A549 (cell line): Measurements from ENCODE around the gene S100A13. TPM values are rescaled to one million over a fixed set of nuclear protein-coding genes. Genes with fewer than 3 reads are reported as not detected.
A peak's percentile ranks its signal among the peaks of the same experiment; 100 is the strongest.

Experiments
- ATAC-seq, 2 experiments: fragments of 200-7000 bp in 1 of 2; fragments of >200 bp in 1 of 2; cut with Nextera tagmentation in 1 of 2; cut with Tn5 transposase in 1 of 2; 3 replicates each; pipeline versions ENCODE4 v1.8.0 to v1.9.1; 2018 to 2020; ENCODE audit warnings: mild to moderate bottlenecking in 1 of 2, moderate library complexity in 1 of 2
- CTCF ChIA-PET: fragments of 300-600 bp; sonication (Branson Sonifier 250); formaldehyde crosslinking; extraction: SDS; loops from one replicate; lab custom pipeline; 2021; ENCODE audit warnings: antibody characterized with exemption, inconsistent platforms; lab: Yijun Ruan, JAX
- POLR2A ChIA-PET: fragments of 350-600 bp; formaldehyde crosslinking; extraction: SDS; loops from one replicate; lab custom pipeline; 2021; ENCODE audit warnings: antibody characterized with exemption, inconsistent platforms; lab: Yijun Ruan, JAX
- DNase-seq, 2 experiments: peaks; one replicate each; pipeline versions ENCODE4 v3.0.0 to v3.0.0-alpha.2; 2011 to 2016; ENCODE audit warnings: low read depth in 1 of 2, low spot score in 1 of 2
- FAIRE-seq: peaks from 2 replicates; lab custom pipeline; 2011; peaks lifted over from hg19 to GRCh38; lab: Jason Lieb, UNC
- H3K27ac ChIP-seq, 2 experiments: fragments of >200 bp; sonication (Bioruptor Twin); formaldehyde crosslinking; 3 replicates each; pipeline ENCODE4 v1.5.1; 2016 to 2017
- H3K4me1 ChIP-seq: fragments of >200 bp; sonication (Bioruptor Twin); formaldehyde crosslinking; 3 replicates; pipeline ENCODE4 v1.6.1; 2016
- H3K4me2 ChIP-seq: fragments of >200 bp; sonication (Bioruptor Twin); formaldehyde crosslinking; 3 replicates; pipeline ENCODE4 v1.6.1; 2016
- H3K4me3 ChIP-seq: fragments of >200 bp; sonication (Bioruptor Twin); formaldehyde crosslinking; 3 replicates; pipeline ENCODE4 v1.5.1; 2016
- H3K9me3 ChIP-seq: fragments of >200 bp; sonication (Bioruptor Twin); formaldehyde crosslinking; 3 replicates; pipeline ENCODE4 v1.6.1; 2016
- BCL3 ChIP-seq: fragments of >200 bp; sonication (Bioruptor Twin); formaldehyde crosslinking; IDR thresholded peaks from 3 replicates; pipeline ENCODE4 v1.6.1; 2016
- CEBPB ChIP-seq, 2 experiments: fragments of >200 bp in 1 of 2; sonication (Bioruptor Twin) in 1 of 2; formaldehyde crosslinking in 1 of 2; IDR thresholded peaks; 2 replicates each; pipeline ENCODE4 v1.6.1; 2012 to 2016
- CHD2 ChIP-seq: fragments of 150-350 bp; IDR thresholded peaks from 2 replicates; pipeline ENCODE4 v1.6.1; 2014; ENCODE audit warnings: low read length; ENCODE audit not compliant: partially characterized antibody
- CTCF ChIP-seq: fragments of >200 bp; sonication (Bioruptor Twin); formaldehyde crosslinking; IDR thresholded peaks from 3 replicates; pipeline ENCODE4 v1.5.1; 2016
- E2F6 ChIP-seq: IDR thresholded peaks from 2 replicates; pipeline ENCODE4 v1.6.1; 2012; ENCODE audit warnings: low read depth, borderline replicate concordance
- EHF ChIP-seq: fragments of 250-450 bp; sonication (Bioruptor Pico); IDR thresholded peaks from 2 replicates; pipeline ENCODE4 v1.5.0; 2020; ENCODE audit warnings: mild to moderate bottlenecking
- ESRRA ChIP-seq: fragments of 150-350 bp; IDR thresholded peaks from 2 replicates; pipeline ENCODE4 v1.6.1; 2014; ENCODE audit warnings: mild to moderate bottlenecking, low read length, borderline replicate concordance
- JUN ChIP-seq, 2 experiments: fragments of >200 bp; sonication (Bioruptor Twin); formaldehyde crosslinking; IDR thresholded peaks; 2 replicates in 1 of 2; 3 replicates in 1 of 2; pipeline ENCODE4 v1.6.1; 2016 to 2017
- JUNB ChIP-seq: fragments of >200 bp; sonication (Bioruptor Twin); formaldehyde crosslinking; IDR thresholded peaks from 2 replicates; pipeline ENCODE4 v1.6.1; 2016
- KDM1A ChIP-seq: fragments of 200-600 bp; sonication (generic); IDR thresholded peaks from 2 replicates; pipeline ENCODE4 v1.6.1; 2016; ENCODE audit warnings: low read depth, mild to moderate bottlenecking
- MAFK ChIP-seq: fragments of 450-650 bp; IDR thresholded peaks from 2 replicates; pipeline ENCODE4 v1.6.1; 2014; ENCODE audit not compliant: partially characterized antibody
- MAX ChIP-seq: IDR thresholded peaks from 2 replicates; pipeline ENCODE4 v1.6.1; 2012
- NR3C1 ChIP-seq: fragments of >200 bp; sonication (Bioruptor Twin); formaldehyde crosslinking; IDR thresholded peaks from 3 replicates; pipeline ENCODE4 v1.6.1; 2017
- POLR2A ChIP-seq: IDR thresholded peaks from 2 replicates; pipeline ENCODE4 v1.6.1; 2012; ENCODE audit warnings: mild to moderate bottlenecking, low read length
- REST ChIP-seq: fragments of 200-600 bp; sonication (generic); IDR thresholded peaks from 2 replicates; pipeline ENCODE4 v1.6.1; 2016; ENCODE audit warnings: antibody characterized with exemption, mild to moderate bottlenecking, moderate library complexity
- WGBS: methylation state at CpG from one replicate; pipeline ENCODE4 v1.1.6; 2017; ENCODE audit errors: missing lambda C conversion rate; 5-methylcytosine and 5-hydroxymethylcytosine counted together
- polyA plus RNA-seq, 4 experiments: library from polyadenylated mRNA; depleted of rRNA in 3 of 4; stranded (reverse); fragments of >200 nt; fragmentation: RNase III in 1 of 4; extraction: RNeasy Plus Mini Kit Qiagen cat#74134 plus additional on column Dnase treatment in 1 of 4; gene quantifications; 2 replicates in 3 of 4; 3 replicates in 1 of 4; pipeline ENCODE4 v1.2.3, GENCODE V29; 2011 to 2017

The S100A13 gene
- polyA plus RNA-seq, 2 of the 4 experiments (the other 2 are of a cell fraction) = 113 to 129 TPM

GRCh38 chr1:153612755-153613331 is 14.5 kb downstream of the S100A13 start, which contains the start of gene S100A16 (continued):
- TF ChIP-seq EHF = no peak
- no peak for TF ChIP-seq MAFK
- 0 out of 3 replicates have a peak, but pooled peaks have one; percentile 48 for TF ChIP-seq BCL3
- TF ChIP-seq MAX = peak; percentile 32; the same call in 1 of the 2 replicates
- TF ChIP-seq E2F6 = no peak

- peak in 1 of 2 experiments; percentile 4; a peak in 3 of 6 replicates for ATAC-seq
- H3K27ac ChIP-seq = peak overlapping the region; percentile 91 to 96
- ChIA-PET POLR2A (interaction anchor here (0.6 to 4.7 kb wide), 9 partner anchors 12 to 378 kb away, joined by 3 to 49 read pairs (median 4); partner anchors contain the start of genes CHTOP, S100A13 and S100A6), CTCF (interaction anchor here (0.8 to 8.5 kb wide), 13 partner anchors 9 to 260 kb away, joined by 3 to 118 read pairs (median 6); partner anchors contain the start of genes CHTOP, S100A1 and S100A13)
- H3K9me3 ChIP-seq = no peaks in the 10 kb centered on the region
- H3K4me1 ChIP-seq = peaks cover 60% of the 10 kb centered on the region
- TF ChIP-seq MAX (no peak), POLR2A (no peak), ESRRA (no peak), KDM1A (no peak), REST (no peak), JUNB (no peak), NR3C1 (no peak), CHD2 (no peak), CTCF (no peak), CEBPB (IDR thresholded peaks at IDR 0.05) (no peak)
- peak overlapping the region; percentile 96 for H3K4me2 ChIP-seq
- FAIRE-seq = no peak
- no peak for DNase-seq
- peak overlapping the region; percentile 68 for H3K4me3 ChIP-seq
- WGBS = 3% methylated on average over 10 of the region's 11 CpGs
Observed at GRCh38 chr1:153612111-153612754, 15.1 kb downstream of the S100A13 start.

GRCh38 chr1:153611356-153611755 is 15.9 kb downstream of the S100A13 start:
- H3K9me3 ChIP-seq = no peaks in the 10 kb centered on the region
- FAIRE-seq = no peak
- peaks cover 54% of the 10 kb centered on the region for H3K4me1 ChIP-seq
- peak overlapping the region; percentile 91 to 96 for H3K27ac ChIP-seq
- ATAC-seq = no peak
- TF ChIP-seq JUN (IDR thresholded peaks at IDR 0.05) (no peak), MAFK (peak; percentile 57)
- CTCF ChIA-PET = interaction anchor here (1.3 to 8.5 kb wide), 5 partner anchors 11 to 101 kb away, joined by 5 to 118 read pairs (median 11); partner anchors contain the start of genes S100A1 and S100A13
- peak overlapping the region; percentile 68 for H3K4me3 ChIP-seq
- no peak for DNase-seq
- 36% methylated on average over 1 of the region's 1 CpG for WGBS
- H3K4me2 ChIP-seq = peak overlapping the region; percentile 96
- POLR2A ChIA-PET = interaction anchor here (0.7 to 4.7 kb wide), 4 partner anchors 16 to 66 kb away, joined by 3 to 49 read pairs (median 22); partner anchors contain the start of genes CHTOP and S100A13
